B cell (primary cell): ENCODE measurements around the gene LPIN3.

Experiments used
- CTCF ChIP-seq: fragments of 200-600 bp; IDR thresholded peaks from one replicate; pipeline ENCODE4 v1.8.0; 2022; ENCODE audit warnings: antibody characterized with exemption, mild to moderate bottlenecking
- EZH2 ChIP-seq: IDR thresholded peaks from 2 replicates; pipeline ENCODE4 v1.6.1; 2012; ENCODE audit warnings: borderline replicate concordance, low read depth, mild to moderate bottlenecking, moderate library complexity, low read length; ENCODE audit not compliant: insufficient read depth, poor library complexity, severe bottlenecking

- TF ChIP-seq CTCF (no peak), EZH2 (no peak)
Observed at GRCh38 chr20:41366546-41367392, 26.1 kb downstream of the LPIN3 start, which contains the start of gene EMILIN3.
